Osteoblast (primary cell): ENCODE measurements around the gene FBXW4. TPM values are rescaled to one million over a fixed set of nuclear protein-coding genes. Genes with fewer than 3 reads are reported as not detected.

Experiments used
- DNase-seq: peaks from one replicate; pipeline ENCODE4 v3.0.0; 2011; ENCODE audit warnings: low spot score, mixed read lengths; ENCODE audit not compliant: insufficient read length; ENCODE audit errors: missing footprints
- H2AFZ ChIP-seq: 2 replicates; pipeline ENCODE4 v1.6.0; 2011; ENCODE audit warnings: mild to moderate bottlenecking, low read length
- H3K27ac ChIP-seq: 2 replicates; pipeline ENCODE4 v1.5.1; 2011; ENCODE audit warnings: mild to moderate bottlenecking, low read depth, low read length, moderate library complexity
- H3K27me3 ChIP-seq: 2 replicates; pipeline ENCODE4 v1.6.0; 2012; ENCODE audit warnings: mild to moderate bottlenecking, control low read depth, inconsistent platforms, low read length, moderate library complexity; ENCODE audit not compliant: insufficient read depth
- H3K36me3 ChIP-seq: 2 replicates; pipeline ENCODE4 v1.5.1; 2011; ENCODE audit warnings: mild to moderate bottlenecking, low read length, control low read depth, moderate library complexity; ENCODE audit not compliant: insufficient read depth
- H3K4me1 ChIP-seq: 2 replicates; pipeline ENCODE4 v1.5.1; 2011; ENCODE audit warnings: mild to moderate bottlenecking, low read length, control low read depth, moderate library complexity; ENCODE audit not compliant: insufficient read depth
- H3K4me2 ChIP-seq: 2 replicates; pipeline ENCODE4 v1.6.0; 2011; ENCODE audit warnings: mild to moderate bottlenecking, low read length; ENCODE audit not compliant: insufficient read depth
- H3K4me3 ChIP-seq: fragments of 200-600 bp; sonication (generic); 3 replicates; pipeline ENCODE4 v1.5.1; 2012; ENCODE audit warnings: mild to moderate bottlenecking, low read length, inconsistent platforms; ENCODE audit not compliant: insufficient read depth
- H3K79me2 ChIP-seq: 2 replicates; pipeline ENCODE4 v1.6.0; 2012; ENCODE audit warnings: mild to moderate bottlenecking, low read length, control low read depth, inconsistent platforms; ENCODE audit not compliant: insufficient read depth
- H3K9me3 ChIP-seq: 2 replicates; pipeline ENCODE4 v1.5.1; 2011; ENCODE audit warnings: low read depth, low read length, control low read depth
- H4K20me1 ChIP-seq: 2 replicates; pipeline ENCODE4 v1.6.0; 2012; ENCODE audit warnings: mild to moderate bottlenecking, low read length, control low read depth; ENCODE audit not compliant: insufficient read depth
- CTCF ChIP-seq: IDR thresholded peaks from 2 replicates; pipeline ENCODE4 v1.5.1; 2011; ENCODE audit warnings: mild to moderate bottlenecking, low read depth, low read length, moderate library complexity; ENCODE audit errors: extremely low read depth
- total RNA-seq: library from RNA; depleted of rRNA; stranded (reverse); fragments of >200 nt; gene quantifications from 2 replicates; pipeline ENCODE4 v1.2.3, GENCODE V29; 2012

The FBXW4 gene
- total RNA-seq, 1 donor, result 40.2 TPM

GRCh38 chr10:101614663-101615524 lies 80.1 kb downstream of the FBXW4 start:
- no peak for TF ChIP-seq CTCF
- DNase-seq, result no peak
- Histone ChIP-seq H2AFZ (no peak overlapping the region), H3K27ac (no peak overlapping the region), H3K36me3 (peaks cover 17% of the 10 kb centered on the region), H3K4me1 (peaks cover under 1% of the 10 kb centered on the region), H4K20me1 (peaks cover 11% of the 10 kb centered on the region), H3K9me3 (no peaks in the 10 kb centered on the region), H3K79me2 (no peaks in the 10 kb centered on the region), H3K4me3 (no peak overlapping the region), H3K4me2 (no peak overlapping the region), H3K27me3 (no peaks in the 10 kb centered on the region)

- H3K79me2 ChIP-seq, result no peaks in the 10 kb centered on the region
- TF ChIP-seq CTCF, result no peak
- H3K9me3 ChIP-seq, result no peaks in the 10 kb centered on the region
- no peak overlapping the region for H2AFZ ChIP-seq
- no peaks in the 10 kb centered on the region for H3K27me3 ChIP-seq
- H4K20me1 ChIP-seq, result peaks cover 14% of the 10 kb centered on the region
- H3K4me1 ChIP-seq, result peaks cover 7% of the 10 kb centered on the region
- no peak overlapping the region for H3K4me2 ChIP-seq
- H3K36me3 ChIP-seq, result peaks cover 17% of the 10 kb centered on the region
- no peak for DNase-seq
- no peak overlapping the region for H3K27ac ChIP-seq
- no peak overlapping the region for H3K4me3 ChIP-seq
Observed at GRCh38 chr10:101613646-101614045, 81.3 kb downstream of the FBXW4 start.

- Histone ChIP-seq H3K4me3 (no peak overlapping the region), H4K20me1 (peaks cover 12% of the 10 kb centered on the region), H3K36me3 (peaks cover 21% of the 10 kb centered on the region), H3K4me2 (no peak overlapping the region), H3K79me2 (no peaks in the 10 kb centered on the region), H3K27me3 (no peaks in the 10 kb centered on the region), H3K4me1 (peaks cover 7% of the 10 kb centered on the region), H3K9me3 (no peaks in the 10 kb centered on the region), H2AFZ (no peak overlapping the region), H3K27ac (no peak overlapping the region)
- no peak for TF ChIP-seq CTCF
- DNase-seq, result no peak
Observed at GRCh38 chr10:101612872-101613271, 82.1 kb downstream of the FBXW4 start.

- H3K4me1 ChIP-seq, result peaks cover 7% of the 10 kb centered on the region
- H3K9me3 ChIP-seq, result no peaks in the 10 kb centered on the region
- TF ChIP-seq CTCF, result no peak
- DNase-seq, result no peak
- H3K79me2 ChIP-seq, result no peaks in the 10 kb centered on the region
- peaks cover 22% of the 10 kb centered on the region for H3K36me3 ChIP-seq
- H3K27ac ChIP-seq, result no peak overlapping the region
- H3K27me3 ChIP-seq, result no peaks in the 10 kb centered on the region
- peaks cover 11% of the 10 kb centered on the region for H4K20me1 ChIP-seq
- H2AFZ ChIP-seq, result no peak overlapping the region
- H3K4me3 ChIP-seq, result no peak overlapping the region
- no peak overlapping the region for H3K4me2 ChIP-seq
Observed at GRCh38 chr10:101612086-101612485, 82.9 kb downstream of the FBXW4 start.
